H1 (cell line): Measurements from ENCODE around the gene PRDM2.

Source experiments
- NRF1 ChIP-seq: IDR thresholded peaks from 2 replicates; pipeline ENCODE4 v1.6.1; 2011; ENCODE audit warnings: mild to moderate bottlenecking, low read depth, low read length, improper control_type of control experiment
- SP2 ChIP-seq: IDR thresholded peaks from 2 replicates; pipeline ENCODE4 v1.6.1; 2012; ENCODE audit warnings: mild to moderate bottlenecking, low read length, inconsistent platforms

GRCh38 chr1:13817906-13818305, 117.9 kb downstream of the PRDM2 start:
- TF ChIP-seq SP2 (no peak), NRF1 (no peak)
